ENCODE measurements around the gene SLC27A1. TPM values are rescaled to one million over a fixed set of nuclear protein-coding genes. Genes with fewer than 3 reads are reported as not detected.
"Not testable (repeated sequence)": the region's sequence is repeated elsewhere in the genome, so short reads cannot be mapped to it uniquely, and the experiment has no call there.

Gene SLC27A1
- total RNA-seq, 6 experiments from 2014 or later, result 11.5 to 14.9 (median 13.6) TPM

- Mint-ChIP-seq H3K4me1 (ENCODE audit: low read depth) (peaks cover 12% of the 10 kb centered on the region), H3K9me3 (no peaks in the 10 kb centered on the region), H3K27me3 (ENCODE audit: insufficient read depth) (0 out of 2 replicates have a peak, but pooled peaks cover 2% of the 10 kb centered on the region), H3K36me3 (ENCODE audit: low read depth) (peaks cover 4% of the 10 kb centered on the region; the same call in 1 of the 2 replicates), H3K27ac (no peak overlapping the region), H3K4me3 (no peak overlapping the region)
- no peak for DNase-seq
- TF ChIP-seq, protein P1, sequence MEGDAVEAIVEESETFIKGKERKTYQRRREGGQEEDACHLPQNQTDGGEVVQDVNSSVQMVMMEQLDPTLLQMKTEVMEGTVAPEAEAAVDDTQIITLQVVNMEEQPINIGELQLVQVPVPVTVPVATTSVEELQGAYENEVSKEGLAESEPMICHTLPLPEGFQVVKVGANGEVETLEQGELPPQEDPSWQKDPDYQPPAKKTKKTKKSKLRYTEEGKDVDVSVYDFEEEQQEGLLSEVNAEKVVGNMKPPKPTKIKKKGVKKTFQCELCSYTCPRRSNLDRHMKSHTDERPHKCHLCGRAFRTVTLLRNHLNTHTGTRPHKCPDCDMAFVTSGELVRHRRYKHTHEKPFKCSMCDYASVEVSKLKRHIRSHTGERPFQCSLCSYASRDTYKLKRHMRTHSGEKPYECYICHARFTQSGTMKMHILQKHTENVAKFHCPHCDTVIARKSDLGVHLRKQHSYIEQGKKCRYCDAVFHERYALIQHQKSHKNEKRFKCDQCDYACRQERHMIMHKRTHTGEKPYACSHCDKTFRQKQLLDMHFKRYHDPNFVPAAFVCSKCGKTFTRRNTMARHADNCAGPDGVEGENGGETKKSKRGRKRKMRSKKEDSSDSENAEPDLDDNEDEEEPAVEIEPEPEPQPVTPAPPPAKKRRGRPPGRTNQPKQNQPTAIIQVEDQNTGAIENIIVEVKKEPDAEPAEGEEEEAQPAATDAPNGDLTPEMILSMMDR (IDR thresholded peaks at IDR 0.05), result no peak
Measured at GRCh38 chr19:17490411-17490810, 20.1 kb downstream of the SLC27A1 start.

GRCh38 chr19:17491287-17491686, 21.0 kb downstream of the SLC27A1 start:
- H3K9me3 Mint-ChIP-seq, result no peaks in the 10 kb centered on the region
- H3K4me1 Mint-ChIP-seq (ENCODE audit: low read depth), result peaks cover 20% of the 10 kb centered on the region
- peak overlapping the region; percentile 4; the same call in 1 of the 2 replicates for H3K27ac Mint-ChIP-seq
- 0 out of 2 replicates have a peak, but pooled peaks cover 2% of the 10 kb centered on the region for H3K27me3 Mint-ChIP-seq (ENCODE audit: insufficient read depth)
- H3K36me3 Mint-ChIP-seq (ENCODE audit: low read depth), result peaks cover 7% of the 10 kb centered on the region; the same call in 1 of the 2 replicates
- TF ChIP-seq, protein P1 (IDR thresholded peaks at IDR 0.05), result no peak
- H3K4me3 Mint-ChIP-seq, result no peak overlapping the region
- no peak for DNase-seq

GRCh38 chr19:17495639-17496296, 25.4 kb downstream of the SLC27A1 start:
- no peak overlapping the region for H3K27ac Mint-ChIP-seq

GRCh38 chr19:17496337-17496997, 26.1 kb downstream of the SLC27A1 start:
- H3K4me3 Mint-ChIP-seq, result no peak overlapping the region
- TF ChIP-seq, protein P1 (IDR thresholded peaks at IDR 0.05), result peak; percentile 93
- no peaks in the 10 kb centered on the region for H3K9me3 Mint-ChIP-seq
- peak; percentile 19 for DNase-seq
- peaks cover 3% of the 10 kb centered on the region; the same call in 1 of the 2 replicates for H3K36me3 Mint-ChIP-seq (ENCODE audit: low read depth)
- peaks cover 36% of the 10 kb centered on the region for H3K4me1 Mint-ChIP-seq (ENCODE audit: low read depth)
- peaks cover 2% of the 10 kb centered on the region; the same call in 1 of the 2 replicates for H3K27me3 Mint-ChIP-seq (ENCODE audit: insufficient read depth)
- no peak overlapping the region for H3K27ac Mint-ChIP-seq

More at GRCh38 chr19:17495639-17496296, 25.4 kb downstream of the SLC27A1 start:
- peaks cover 4% of the 10 kb centered on the region; the same call in 1 of the 2 replicates for H3K27me3 Mint-ChIP-seq (ENCODE audit: insufficient read depth)
- H3K36me3 Mint-ChIP-seq (ENCODE audit: low read depth), result peaks cover 3% of the 10 kb centered on the region; the same call in 1 of the 2 replicates
- peaks cover 42% of the 10 kb centered on the region for H3K4me1 Mint-ChIP-seq (ENCODE audit: low read depth)
- no peaks in the 10 kb centered on the region for H3K9me3 Mint-ChIP-seq
- H3K4me3 Mint-ChIP-seq, result no peak overlapping the region
- TF ChIP-seq, protein P1 (IDR thresholded peaks at IDR 0.05), result no peak
- DNase-seq, result no peak

GRCh38 chr19:17497149-17497798, 26.9 kb downstream of the SLC27A1 start:
- Mint-ChIP-seq H3K27me3 (ENCODE audit: insufficient read depth) (peaks cover 2% of the 10 kb centered on the region; the same call in 1 of the 2 replicates), H3K36me3 (ENCODE audit: low read depth) (peaks cover 3% of the 10 kb centered on the region; the same call in 1 of the 2 replicates), H3K4me3 (no peak overlapping the region), H3K27ac (no peak overlapping the region), H3K4me1 (ENCODE audit: low read depth) (peaks cover 29% of the 10 kb centered on the region), H3K9me3 (no peaks in the 10 kb centered on the region)
- TF ChIP-seq, protein P1 (IDR thresholded peaks at IDR 0.05), result no peak
- no peak for DNase-seq

DNA sequence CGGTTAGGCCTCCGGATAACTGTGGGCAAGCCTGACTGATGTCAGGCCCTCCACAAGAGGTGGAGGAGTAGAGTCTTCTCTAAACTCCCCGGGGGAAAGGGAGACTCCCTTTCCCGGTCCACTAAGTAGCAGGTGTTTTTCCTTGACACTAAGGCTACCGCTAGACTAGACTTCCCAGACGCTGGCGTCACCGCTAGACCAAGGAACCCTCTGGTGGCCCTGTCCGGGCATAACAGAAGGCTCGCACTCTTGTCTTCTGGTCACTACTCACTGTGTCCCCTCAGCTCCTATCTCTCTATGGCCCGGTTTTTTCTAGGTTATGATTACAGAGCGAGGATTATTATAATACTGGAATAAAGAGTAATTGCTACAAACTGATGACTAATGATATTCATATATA, 28.7 kb downstream of the SLC27A1 start:
- H3K4me3 Mint-ChIP-seq, result not testable (repeated sequence)

More for the DNA sequence above, 28.7 kb downstream of the SLC27A1 start:
- H3K36me3 Mint-ChIP-seq (ENCODE audit: low read depth); DNase-seq; H3K9me3 Mint-ChIP-seq; H3K27me3 Mint-ChIP-seq (ENCODE audit: insufficient read depth): not testable (repeated sequence)
- Mint-ChIP-seq H3K27ac (peak overlapping the region; percentile 89; the same call in 1 of the 2 replicates), H3K4me1 (ENCODE audit: low read depth) (peaks cover 35% of the 10 kb centered on the region)

Data from HFFc6 (cell line).